Stimulated activated CD8-positive, alpha-beta memory T cell treated with anti-CD3 and anti-CD28 coated beads, Interleukin-4, amount 100 ng/mL, for 1 hour (primary cell): ENCODE measurements around the gene MBD6.

Experiments
- DNase-seq, 2 donors: peaks; one replicate each; pipeline ENCODE4 v3.0.0-alpha.2; 2020; ENCODE audit warnings: low read depth in 2 of 2, low spot score in 1 of 2

The MBD6 gene

DNA sequence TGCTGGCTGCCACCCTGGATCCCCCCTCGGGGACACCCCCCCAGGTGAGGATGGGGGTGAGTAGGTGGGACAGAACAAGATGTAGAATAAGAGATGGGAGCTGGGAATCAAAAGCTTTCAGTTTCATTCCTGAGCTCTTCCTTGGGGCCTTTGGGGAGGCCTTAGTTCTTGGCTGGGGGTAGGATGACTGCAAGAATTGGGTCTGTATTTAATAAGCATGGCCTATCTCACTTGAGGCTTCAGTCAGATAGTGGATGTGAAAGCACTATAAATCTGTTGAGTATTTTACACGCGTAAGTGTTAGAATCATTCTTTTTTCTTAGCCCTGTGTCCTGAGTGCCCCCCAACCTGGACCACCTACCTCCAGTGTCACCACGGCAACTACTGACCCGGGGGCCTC lies 4.6 kb downstream of the MBD6 start:
- no peak for DNase-seq

DNA sequence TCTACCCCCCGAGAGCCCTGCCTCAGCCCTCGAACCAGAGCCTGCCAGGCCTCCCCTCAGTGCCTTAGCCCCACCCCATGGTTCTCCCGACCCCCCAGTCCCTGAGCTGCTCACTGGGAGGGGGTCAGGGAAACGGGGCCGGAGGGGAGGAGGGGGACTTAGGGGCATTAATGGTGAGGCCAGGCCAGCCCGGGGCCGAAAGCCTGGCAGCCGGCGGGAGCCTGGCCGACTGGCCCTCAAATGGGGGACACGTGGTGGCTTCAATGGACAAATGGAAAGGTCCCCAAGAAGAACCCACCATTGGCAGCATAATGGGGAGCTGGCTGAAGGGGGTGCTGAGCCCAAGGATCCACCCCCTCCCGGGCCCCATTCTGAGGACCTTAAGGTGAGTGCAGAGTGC lies 5.6 kb downstream of the MBD6 start:
- DNase-seq = no peak

DNA sequence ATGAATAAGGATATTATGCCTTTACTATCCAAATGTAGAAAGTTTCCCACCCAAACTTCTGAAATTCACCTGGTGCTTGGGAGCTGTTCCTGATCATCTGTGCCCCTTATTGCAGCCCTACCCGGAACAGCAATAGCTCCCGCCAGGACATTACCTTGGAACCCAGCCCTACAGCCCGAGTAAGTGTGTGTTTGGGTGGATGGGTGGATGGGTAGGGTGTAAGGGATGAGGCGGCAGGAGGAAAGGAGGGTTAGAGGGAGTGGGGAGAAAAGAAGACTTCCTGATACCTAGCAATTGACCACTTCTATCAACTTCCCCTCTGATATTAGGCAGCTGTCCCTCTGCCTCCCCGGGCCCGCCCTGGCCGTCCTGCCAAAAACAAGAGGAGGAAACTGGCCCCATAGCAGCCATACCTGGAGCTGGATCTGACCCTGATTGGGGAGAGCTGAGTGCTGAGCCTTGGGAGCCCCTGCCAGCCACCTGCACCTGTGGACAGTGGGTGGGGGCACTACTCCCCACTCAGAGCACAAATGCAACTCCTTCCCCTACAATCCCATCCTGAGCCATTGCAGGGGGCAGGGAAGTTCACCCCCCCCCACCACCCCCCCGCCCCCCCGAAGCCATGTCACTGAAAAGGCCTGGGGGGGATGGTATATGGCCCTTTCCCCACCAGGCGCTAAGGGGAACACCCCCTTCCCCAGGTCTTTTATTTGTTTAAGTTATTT lies 6.4 kb downstream of the MBD6 start:
- DNase-seq = no peak

DNA sequence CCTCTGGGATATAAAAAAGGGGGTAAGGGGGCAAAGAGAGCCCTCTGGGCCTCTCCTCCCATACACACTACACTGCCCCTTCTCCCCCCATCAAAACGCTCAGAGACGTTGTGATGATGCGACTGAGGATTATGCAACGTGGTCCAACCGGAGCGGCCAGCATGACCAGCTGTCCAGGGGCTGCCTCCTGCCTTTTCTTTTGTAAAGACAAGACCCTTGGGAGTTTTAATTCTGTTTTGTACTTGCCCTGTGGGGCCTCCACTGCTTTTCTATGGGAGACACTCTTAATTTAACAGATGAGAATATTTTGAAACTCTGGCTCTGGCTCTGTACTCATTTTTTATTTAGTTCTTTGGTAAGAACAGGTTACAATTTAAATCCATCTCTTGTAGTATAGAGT lies 7.2 kb downstream of the MBD6 start:
- no peak for DNase-seq

DNA sequence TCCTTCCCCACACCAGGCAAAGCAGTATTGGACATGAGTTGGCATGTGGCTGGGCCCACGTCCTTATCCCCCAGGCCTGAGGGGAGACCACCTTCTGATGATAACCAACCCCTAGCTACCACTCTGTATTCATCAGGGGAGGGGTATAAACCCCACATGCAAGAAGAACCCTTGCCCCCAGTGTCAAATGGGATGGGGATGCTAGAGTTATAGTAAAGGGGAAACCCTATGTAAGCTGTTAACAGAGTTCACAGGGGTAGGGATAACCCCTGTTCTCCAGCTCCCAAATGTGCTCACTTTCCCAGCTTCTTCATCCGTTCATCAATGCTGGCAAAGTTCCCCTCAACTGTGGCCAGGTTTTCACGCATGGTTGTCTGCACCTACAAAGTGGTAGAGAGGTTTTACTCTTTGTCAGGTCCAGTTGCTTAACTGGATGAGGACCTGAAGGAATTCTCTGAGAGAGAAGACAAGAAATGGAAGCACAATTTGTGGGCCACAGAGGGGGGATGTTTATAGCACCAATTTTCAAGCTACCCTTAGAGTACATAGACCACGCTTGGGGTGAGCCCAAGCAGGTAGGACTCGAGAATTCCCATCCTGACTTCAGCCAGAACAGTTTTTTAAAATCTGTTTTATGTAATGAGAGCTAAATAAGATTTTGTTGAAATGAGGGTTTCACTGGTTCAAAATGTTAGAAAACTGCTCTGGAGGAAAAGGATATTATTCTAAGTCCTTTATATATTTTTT lies 7.9 kb downstream of the MBD6 start:
- DNase-seq = no peak

DNA sequence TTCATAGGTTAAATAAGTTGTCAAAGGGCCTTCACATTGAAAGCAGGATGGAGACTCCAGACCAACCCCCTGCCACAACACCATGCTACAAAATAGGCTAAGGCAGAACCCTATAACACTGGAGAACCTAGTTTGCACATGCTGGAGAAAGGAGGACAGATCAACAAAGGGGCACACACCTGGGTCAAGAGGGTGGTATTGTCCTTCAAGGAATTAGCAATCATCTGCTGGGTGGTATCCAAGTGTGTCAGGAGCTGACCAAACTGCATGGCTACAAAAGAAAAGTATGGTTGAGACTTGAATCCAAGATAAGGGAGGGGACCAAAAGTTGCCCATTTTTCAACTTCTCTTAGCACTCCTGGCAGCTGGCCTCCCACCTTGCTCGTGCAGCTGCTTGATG lies 9.2 kb downstream of the MBD6 start:
- no peak for DNase-seq

DNA sequence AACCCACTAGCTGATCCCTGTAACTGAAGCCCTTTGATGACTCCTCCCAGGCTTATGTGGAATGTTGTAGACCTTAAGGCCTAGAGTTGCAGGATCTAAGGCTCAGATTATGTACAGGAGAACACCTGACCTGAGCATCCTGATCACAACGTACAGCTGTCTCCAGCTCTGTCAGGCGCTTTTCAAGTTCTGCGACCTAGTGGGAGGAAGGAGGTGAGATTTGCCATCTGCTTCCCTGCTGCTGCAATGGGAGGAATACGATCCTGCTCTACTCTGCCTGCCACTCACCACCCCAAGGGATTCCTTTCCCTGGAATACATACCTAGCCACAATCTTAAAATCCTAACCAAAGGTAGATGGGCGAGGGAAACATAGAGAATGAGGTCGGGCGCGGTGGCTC lies 10.5 kb downstream of the MBD6 start:
- no peak for DNase-seq

DNA sequence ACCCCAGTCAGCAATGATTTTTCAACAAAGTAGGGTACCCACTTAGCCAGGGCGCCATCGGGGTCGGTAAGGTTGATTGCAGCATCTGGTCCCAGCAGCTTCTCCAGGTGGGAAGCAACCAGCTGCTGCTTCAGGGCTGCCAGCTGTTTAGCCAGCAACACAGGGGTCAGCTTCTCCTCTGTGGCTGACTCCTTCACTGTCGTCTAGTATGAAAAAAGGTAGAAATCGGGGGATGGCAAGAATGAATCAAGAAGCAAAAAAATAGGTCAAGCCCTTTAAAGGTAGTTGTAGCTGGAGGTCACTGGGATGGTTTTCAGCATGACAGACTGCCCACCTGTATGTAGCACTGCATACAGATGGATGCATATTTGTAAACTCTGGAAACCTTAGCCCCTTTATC lies 11.6 kb downstream of the MBD6 start:
- no peak for DNase-seq

DNA sequence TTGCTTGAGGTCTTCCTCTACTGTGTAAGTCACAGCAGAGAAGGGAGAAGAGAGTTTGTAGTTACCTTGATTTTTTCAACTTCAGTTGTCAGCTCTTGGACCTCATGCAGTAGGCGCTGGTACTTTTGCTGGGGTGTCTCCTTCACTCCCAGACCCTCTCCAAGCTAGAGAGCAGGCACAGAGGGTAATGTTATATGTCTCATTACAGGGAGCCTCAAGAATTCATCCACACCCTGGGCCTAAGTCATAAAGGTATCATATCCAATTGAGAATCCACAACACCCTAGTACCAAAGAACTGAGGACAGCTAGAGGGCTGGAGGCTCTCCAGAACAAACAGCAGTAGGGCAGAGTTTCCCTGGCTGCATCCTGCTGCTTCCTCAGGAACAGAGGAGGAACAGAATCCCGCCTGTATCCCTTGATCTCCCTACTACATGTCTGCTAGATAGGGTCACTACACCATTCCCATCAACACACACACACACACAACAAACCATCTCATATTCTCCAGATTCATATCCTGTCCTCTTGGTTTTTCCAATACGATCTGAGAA lies 12.4 kb downstream of the MBD6 start:
- DNase-seq = no peak

DNA sequence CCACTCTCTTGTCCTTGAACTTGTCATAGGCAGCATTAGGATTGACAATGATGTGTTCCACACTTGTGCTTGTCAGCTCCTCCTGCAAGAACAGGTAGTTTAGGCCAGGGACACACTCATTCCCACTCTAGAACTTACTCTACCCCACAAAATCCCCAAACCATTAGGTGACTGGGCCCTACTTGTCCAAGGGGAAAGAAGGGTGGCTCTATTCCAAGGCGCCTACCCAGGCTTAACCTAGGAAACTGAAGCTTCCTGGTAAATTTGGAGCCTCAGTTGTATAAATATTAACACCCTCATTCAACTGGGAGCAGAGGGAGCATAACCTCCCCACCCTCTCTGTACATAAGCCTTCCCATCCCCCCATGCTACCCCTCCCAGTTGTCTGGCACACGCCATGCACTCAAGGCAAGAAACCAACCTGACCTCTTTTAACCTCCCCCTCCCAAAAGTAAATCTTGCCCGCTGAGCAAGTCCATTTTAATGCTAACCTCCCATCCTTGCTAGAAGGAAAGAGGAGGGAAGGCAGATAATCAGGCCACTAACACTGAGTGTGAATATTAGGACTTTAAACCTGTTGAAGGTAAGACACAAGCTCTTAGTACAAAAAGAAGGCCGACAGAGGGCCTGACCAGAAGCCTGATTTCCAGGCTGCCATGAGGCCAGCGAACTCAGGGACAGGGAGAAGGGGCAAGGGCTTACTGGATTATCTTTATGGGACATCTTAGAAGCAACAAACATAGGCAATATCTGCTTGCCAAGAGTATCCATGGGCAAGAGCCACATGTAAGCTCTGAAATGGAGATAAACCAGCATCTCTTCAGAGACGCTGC lies 13.4 kb downstream of the MBD6 start:
- DNase-seq = no peak

DNA sequence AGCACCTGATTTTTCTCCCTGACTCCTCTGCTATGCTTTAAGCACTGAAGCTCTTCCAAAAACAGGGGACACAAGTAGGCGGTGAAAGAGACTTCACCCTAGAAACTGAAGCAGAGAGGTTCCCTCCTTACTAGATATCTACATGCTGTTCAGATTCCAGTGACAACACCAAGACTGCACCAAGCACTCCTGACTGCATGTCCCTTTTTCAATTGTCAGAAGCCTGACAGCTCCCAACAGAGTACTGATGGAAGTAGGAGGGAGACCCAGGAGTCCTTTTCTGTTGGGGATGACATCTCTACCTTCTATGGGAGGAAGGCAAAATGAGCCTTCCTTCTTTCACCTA lies 13.9 kb downstream of the MBD6 start:
- no peak for DNase-seq

DNA sequence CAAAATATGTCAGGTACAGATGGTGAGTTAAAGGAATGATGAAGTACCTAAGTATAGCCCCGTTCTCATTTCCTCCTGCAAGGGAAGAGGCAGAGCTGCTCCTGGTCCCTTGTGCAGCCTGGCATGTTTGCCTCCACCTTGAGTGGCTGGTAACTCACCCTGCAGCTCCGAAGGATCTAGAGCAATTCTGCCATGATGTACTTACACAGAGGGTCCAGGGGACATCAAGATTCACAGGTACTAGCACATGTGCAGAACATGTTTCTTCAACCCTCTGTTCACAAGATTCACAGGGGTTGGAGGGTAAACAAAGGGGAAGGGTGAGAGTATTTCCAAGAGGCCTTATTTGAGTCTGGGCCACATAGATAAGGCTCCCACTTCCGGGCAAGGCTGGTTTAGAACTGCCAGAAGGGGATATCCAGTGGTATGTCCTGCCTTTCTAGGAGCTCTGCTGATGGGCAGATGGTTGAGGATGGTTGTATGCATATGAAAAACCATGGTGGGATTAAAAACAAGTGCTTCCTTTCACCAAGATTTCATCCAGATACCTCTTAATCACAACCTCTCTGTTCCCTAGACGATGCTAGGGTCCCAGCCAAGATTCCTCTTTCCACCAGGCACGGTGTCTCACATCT lies 16.6 kb downstream of the MBD6 start:
- DNase-seq = no peak

DNA sequence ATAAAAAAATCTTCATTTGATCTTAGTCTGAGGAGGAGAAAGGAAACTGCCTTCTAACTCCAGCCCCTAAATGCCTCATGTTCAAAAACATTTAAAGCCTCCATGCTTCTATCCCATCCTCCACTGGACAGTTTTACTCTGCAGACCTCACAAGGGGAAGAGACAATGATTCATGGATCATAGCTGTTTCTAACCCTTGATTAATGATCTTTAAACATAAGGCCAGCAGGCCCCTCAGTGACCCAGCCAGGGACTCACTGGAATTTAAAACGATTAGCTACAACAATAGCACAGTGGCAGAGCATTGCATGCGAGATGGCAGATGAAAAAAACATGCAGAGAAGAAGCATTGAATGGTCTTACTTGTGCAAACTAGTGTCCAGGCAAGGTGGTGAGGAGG lies 18.4 kb downstream of the MBD6 start:
- no peak for DNase-seq

DNA sequence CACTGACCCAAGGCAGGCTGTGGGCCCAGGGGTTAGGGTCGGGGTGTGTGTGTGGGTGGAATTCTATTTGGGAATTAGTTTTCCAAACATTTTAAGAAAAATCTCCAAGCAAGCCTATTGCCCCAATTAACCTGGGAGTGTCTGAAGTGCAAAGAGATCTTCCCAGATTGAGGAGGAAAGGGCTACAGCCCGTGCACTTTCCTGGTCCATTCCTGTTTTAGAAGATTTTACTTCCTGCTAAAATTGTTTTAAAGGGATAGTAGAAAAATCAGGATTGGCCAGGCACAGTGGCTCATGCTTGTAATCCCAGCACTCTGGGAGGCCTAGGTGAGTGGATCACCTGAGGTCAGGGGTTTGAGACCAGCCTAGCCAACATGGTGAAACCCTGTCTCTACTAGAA lies 19.1 kb downstream of the MBD6 start:
- DNase-seq = no peak

DNA sequence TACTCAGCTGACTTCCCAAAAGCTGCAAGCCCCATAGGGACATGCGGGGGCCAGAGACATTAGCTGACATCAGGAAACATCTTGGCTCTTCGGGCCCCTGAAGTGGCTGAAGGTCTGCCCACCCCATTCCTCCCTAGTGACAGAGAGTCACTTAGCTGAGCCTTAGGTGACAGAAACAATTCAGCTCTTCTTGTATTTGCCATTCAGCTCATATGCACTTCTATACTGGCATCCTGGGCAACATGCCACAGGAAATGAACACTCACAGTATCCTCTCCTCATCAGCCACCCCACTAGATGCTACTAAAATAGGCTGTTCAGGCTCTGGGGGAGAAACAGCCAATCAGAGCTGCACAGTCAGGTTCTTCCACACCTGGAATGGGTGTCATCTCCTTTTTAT lies 21.0 kb downstream of the MBD6 start:
- no peak for DNase-seq

DNA sequence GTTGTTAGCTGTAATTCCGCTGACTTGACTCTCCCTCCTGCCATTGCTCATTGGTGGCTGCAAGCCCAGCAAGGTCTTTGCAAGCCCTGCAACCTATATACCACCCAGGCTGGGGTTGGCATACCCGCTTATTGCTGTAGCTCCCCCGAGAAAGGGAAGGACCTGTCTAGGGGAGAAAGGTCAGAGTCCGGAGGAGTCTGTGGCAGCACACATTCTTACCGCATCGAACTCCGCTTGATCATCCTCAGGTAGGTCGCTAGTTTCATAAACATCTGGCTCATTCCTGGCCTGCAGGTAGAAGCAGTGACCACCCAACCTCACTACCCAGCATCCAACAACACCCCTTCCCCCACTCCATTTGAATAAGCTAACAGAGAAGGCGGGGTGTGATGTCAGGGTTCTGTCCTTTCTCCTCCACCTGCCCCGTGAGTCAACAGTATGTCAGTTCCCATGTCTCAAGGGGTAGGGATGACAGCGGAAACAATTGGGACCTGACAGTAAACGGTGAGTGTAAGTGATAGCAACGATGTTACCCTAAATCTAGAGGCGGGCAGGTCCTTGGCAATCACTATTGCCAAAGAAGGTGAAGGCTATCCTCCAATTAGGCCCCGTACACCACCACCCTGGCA lies 23.3 kb downstream of the MBD6 start:
- no peak for DNase-seq

DNA sequence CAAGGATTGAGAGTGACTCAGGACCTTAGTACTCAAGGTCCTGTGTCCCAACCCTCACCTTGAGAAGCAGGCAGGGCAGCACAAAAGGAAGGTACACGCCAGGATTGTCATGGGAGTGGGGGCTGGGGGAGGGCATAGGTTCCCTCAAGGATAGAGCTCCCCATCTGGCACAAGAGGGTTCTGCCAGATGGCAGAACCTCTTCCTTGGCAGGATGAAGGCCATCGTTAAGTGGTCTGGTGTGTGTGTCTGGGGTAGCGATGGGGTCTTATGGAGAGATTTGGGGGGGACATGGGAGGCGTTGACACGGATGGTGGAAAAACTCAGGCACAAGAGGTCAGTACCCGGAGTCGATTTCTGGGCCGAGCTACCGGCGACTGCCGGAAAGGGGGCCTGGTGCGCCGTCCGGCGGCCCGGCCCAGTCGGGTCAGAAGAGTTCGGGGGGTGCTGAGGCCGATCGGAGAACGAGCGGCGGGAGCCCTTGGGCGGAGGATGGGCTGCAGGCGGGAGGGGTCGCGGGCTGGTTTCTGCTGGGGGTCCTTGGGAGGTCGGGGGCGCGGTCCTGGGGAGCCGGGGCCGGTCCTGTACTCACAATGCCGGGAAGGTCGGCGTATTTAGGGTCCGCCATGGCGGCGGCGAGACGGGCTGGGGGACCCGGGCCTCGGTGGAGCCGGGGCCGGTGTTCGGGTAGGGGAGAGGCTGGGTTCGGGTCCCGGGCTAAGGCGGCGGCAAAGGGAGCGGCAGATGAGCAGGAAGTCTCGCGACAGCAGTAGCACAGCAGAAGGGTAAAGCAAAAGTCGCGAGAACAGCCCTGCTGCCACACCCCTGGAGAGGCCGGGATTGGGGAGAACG lies 24.0 kb downstream of the MBD6 start, which contains the start of gene DCTN2:
TSS of gene DCTN2 (minus strand) at position 755 of the 850 bp plus-strand sequence. CDS start at position 626, 129 bp downstream.
- DNase-seq = peak; percentile 53 to 74

DNA sequence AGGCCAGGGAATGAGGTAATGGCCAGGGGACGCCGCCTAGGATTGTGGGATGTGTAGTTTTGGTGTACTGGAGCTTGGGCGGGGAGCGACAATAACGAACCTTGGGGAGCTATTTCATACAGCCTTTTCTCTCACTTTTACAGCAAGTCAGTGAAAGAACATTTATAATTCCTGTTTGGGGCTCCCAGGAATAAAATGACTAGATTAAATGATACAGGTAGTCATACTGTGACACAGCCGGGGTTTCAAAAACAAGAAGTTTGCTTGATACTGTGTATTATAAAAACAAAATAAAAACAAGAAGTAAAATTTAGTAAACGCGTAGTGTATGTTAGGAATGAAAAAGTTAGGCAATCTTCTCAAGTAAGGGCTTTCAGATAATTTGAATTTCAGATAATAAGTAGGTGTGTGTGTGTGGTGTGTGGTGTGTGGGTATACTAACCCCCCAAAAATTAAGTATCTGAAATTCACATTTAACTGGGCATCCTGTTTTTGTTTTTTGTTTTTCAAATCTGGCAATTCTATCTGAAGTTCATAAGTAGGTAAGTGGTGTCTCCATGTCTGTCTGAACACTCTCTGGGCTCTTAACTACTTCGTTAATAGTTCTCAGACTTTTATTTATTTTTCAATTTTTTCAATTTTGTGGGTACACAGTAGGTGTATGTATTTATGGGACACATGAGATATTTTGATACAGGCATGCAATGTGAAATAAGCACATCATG lies 24.8 kb downstream of the MBD6 start:
- no peak for DNase-seq

DNA sequence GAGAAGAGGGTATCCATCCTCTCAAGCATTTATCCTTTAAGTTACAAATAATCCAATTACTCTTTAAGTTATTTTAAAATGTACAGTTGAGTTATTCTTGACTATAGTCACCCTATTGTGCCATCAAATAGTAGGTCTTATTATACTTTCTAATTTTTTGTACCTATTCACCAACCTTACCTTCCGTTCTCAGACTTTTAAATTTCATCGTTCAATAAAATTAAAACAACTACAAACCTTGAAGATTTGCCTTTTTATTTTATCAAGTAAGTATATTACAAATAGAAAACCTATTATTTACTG lies 25.3 kb downstream of the MBD6 start:
- no peak for DNase-seq
